ENCODE results near the gene KIAA1217.

DNA sequence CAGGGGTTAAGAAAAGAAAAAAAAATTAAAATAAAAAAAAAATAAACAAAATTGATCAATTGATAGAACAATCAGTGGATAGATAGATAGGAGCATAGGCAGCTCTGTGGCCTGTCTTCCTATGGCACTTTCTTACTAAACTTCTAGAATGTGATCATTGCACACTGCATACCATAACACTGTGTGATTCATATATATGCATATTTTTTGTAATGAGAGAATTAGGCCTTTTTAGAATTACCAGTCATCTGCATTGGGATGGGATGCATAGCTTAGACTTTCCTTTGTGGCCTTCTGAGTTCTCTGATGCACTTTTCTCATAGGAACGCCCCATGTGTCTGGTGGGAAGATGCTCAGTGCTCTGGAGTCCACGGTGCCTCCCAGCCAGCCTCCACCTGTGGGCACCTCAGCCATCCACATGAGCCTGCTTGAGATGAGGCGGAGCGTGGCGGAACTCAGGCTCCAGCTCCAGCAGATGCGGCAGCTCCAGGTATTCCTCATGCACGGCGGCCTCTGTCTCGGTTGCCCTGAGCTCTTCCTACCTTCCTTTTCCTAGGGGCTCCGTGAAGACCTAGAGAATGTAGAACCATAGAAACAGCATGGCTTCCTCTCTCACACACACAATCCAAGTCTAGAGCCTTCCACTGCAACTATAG, 292.2 kb downstream of the KIAA1217 start:
- no peak for TF ChIP-seq RCOR1 (IDR thresholded peaks at IDR 0.05; ENCODE audit: insufficient replicate concordance, low read length)
- TF ChIP-seq, protein P1, sequence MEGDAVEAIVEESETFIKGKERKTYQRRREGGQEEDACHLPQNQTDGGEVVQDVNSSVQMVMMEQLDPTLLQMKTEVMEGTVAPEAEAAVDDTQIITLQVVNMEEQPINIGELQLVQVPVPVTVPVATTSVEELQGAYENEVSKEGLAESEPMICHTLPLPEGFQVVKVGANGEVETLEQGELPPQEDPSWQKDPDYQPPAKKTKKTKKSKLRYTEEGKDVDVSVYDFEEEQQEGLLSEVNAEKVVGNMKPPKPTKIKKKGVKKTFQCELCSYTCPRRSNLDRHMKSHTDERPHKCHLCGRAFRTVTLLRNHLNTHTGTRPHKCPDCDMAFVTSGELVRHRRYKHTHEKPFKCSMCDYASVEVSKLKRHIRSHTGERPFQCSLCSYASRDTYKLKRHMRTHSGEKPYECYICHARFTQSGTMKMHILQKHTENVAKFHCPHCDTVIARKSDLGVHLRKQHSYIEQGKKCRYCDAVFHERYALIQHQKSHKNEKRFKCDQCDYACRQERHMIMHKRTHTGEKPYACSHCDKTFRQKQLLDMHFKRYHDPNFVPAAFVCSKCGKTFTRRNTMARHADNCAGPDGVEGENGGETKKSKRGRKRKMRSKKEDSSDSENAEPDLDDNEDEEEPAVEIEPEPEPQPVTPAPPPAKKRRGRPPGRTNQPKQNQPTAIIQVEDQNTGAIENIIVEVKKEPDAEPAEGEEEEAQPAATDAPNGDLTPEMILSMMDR (conservative IDR thresholded peaks at IDR 0.05; ENCODE audit: low read depth, low read length) = no peak
- TF ChIP-seq MXI1 (IDR thresholded peaks at IDR 0.05; ENCODE audit: borderline replicate concordance, low read depth, low read length) = no peak
- TF ChIP-seq USF2 (IDR thresholded peaks at IDR 0.05; ENCODE audit: low read depth, low read length) = no peak
- TF ChIP-seq, protein P2, sequence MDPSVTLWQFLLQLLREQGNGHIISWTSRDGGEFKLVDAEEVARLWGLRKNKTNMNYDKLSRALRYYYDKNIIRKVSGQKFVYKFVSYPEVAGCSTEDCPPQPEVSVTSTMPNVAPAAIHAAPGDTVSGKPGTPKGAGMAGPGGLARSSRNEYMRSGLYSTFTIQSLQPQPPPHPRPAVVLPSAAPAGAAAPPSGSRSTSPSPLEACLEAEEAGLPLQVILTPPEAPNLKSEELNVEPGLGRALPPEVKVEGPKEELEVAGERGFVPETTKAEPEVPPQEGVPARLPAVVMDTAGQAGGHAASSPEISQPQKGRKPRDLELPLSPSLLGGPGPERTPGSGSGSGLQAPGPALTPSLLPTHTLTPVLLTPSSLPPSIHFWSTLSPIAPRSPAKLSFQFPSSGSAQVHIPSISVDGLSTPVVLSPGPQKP (IDR thresholded peaks at IDR 0.05; ENCODE audit: borderline replicate concordance, low read depth, low read length) = no peak
- TF ChIP-seq POLR2A (IDR thresholded peaks at IDR 0.05; ENCODE audit: low read depth, low read length) = no peak
